ENCODE measurements around the gene PRSS2. TPM values are rescaled to one million over a fixed set of nuclear protein-coding genes. Genes with fewer than 3 reads are reported as not detected.

Gene PRSS2
- total and polyA plus RNA-seq, 9 of the 15 experiments (the other 6 are each of a cell fraction or from before 2014, with no cell fraction given) = 1.3 to 23.9 (median 3.8) TPM

GRCh38 chr7:142772673-142773072 is 1.9 kb downstream of the PRSS2 start (continued):
- TF ChIP-seq ZNF174 (CRISPR knock-in tag; IDR thresholded peaks at IDR 0.05) (no peak), PPARD (CRISPR knock-in tag; IDR thresholded peaks at IDR 0.05) (no peak), MAFK (IDR thresholded peaks at IDR 0.05; ENCODE audit: low read length) (no peak)
- TF ChIP-seq, protein P1, sequence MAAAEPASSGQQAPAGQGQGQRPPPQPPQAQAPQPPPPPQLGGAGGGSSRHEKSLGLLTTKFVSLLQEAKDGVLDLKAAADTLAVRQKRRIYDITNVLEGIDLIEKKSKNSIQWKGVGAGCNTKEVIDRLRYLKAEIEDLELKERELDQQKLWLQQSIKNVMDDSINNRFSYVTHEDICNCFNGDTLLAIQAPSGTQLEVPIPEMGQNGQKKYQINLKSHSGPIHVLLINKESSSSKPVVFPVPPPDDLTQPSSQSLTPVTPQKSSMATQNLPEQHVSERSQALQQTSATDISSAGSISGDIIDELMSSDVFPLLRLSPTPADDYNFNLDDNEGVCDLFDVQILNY (CRISPR knock-in tag; IDR thresholded peaks at IDR 0.05) = no peak

DNA sequence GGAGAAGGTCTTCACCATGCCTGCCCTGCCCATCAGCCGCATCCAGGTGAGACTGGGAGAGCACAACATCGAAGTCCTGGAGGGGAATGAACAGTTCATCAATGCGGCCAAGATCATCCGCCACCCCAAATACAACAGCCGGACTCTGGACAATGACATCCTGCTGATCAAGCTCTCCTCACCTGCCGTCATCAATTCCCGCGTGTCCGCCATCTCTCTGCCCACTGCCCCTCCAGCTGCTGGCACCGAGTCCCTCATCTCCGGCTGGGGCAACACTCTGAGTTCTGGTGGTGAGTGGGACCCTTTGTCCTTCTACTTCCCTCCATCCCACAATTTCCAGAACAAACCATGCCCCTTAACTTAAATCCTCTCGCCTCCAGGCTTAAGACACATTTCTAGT is 2.5 kb downstream of the PRSS2 start:
- no peaks in the 10 kb centered on the region for H3K36me3 ChIP-seq (ENCODE audit: control insufficient read depth, insufficient read depth, low read length)
- no peak overlapping the region for H3K27ac ChIP-seq (ENCODE audit: extremely low read depth, low read depth, low read length)
- no peak for ATAC-seq
- BruUV-seq (replicated peaks) = no TSS peak
- no peaks in the 10 kb centered on the region for H3K9me3 ChIP-seq (replicated peaks; ENCODE audit: control insufficient read depth, insufficient read depth, low read depth, low read length)
- H3K9me1 ChIP-seq (ENCODE audit: control insufficient read depth, insufficient read depth, low read length) = no peaks in the 10 kb centered on the region
- peaks cover 0 to 31% of the 10 kb centered on the region in 2 experiments; a peak in 3 of 5 replicates for H3K27me3 ChIP-seq (ENCODE audit: control insufficient read depth in 2 of 2, insufficient read depth in 2 of 2, low read length in 2 of 2)
- no peak overlapping the region for H2AFZ ChIP-seq (ENCODE audit: low read depth, low read length)
- no peak overlapping the region for H3K9ac ChIP-seq (ENCODE audit: insufficient read depth in 1 of 2, low read depth in 2 of 2, low read length in 2 of 2)
- H4K20me1 ChIP-seq (replicated peaks; ENCODE audit: control insufficient read depth, insufficient read depth, low read length) = no peaks in the 10 kb centered on the region; the same call in 1 of the 2 replicates
- WGBS (ENCODE audit: insufficient coverage, low coverage, missing lambda C conversion rate) = 2% methylated on average over 12 of the region's 12 CpGs
- ChIA-PET POLR2A (interaction anchor here (0.5 kb wide), 1 partner anchor 418 kb away, joined by 5 read pairs; no protein-coding TSS in a partner anchor), CTCF (ENCODE audit: low intra/inter-chr PET ratio) (no interaction called here)
- no peaks in the 10 kb centered on the region; a peak in 1 of 5 replicates for H3K4me1 ChIP-seq (replicated peaks in 1 of 2; ENCODE audit: control insufficient read depth in 2 of 2, insufficient read depth in 2 of 2, low read length in 2 of 2)
- H3K4me3 ChIP-seq = no peak overlapping the region
- DNase-seq (ENCODE audit: extremely low read depth in 1 of 4, low spot score in 3 of 4) = no peak
- no peak for FAIRE-seq
- in situ Hi-C loops (cut with MboI) = no loop called here
- H3K4me2 ChIP-seq (ENCODE audit: insufficient read depth, low read length) = no peak overlapping the region
- intact Hi-C loops (cut with micrococcal nuclease) = no loop called here
- H3K79me2 ChIP-seq (ENCODE audit: control insufficient read depth, insufficient read depth, low read length) = no peaks in the 10 kb centered on the region
- no peak for TF ChIP-seq ZZZ3 (IDR thresholded peaks at IDR 0.05)
- TF ChIP-seq, protein P2, sequence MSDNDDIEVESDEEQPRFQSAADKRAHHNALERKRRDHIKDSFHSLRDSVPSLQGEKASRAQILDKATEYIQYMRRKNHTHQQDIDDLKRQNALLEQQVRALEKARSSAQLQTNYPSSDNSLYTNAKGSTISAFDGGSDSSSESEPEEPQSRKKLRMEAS (CRISPR knock-in tag; IDR thresholded peaks at IDR 0.05) = no peak
- TF ChIP-seq TCF15 (CRISPR knock-in tag; IDR thresholded peaks at IDR 0.05) = no peak
- no peak for TF ChIP-seq HMG20A (CRISPR knock-in tag; conservative IDR thresholded peaks at IDR 0.05)
- no peak for TF ChIP-seq RBM34 (IDR thresholded peaks at IDR 0.05; ENCODE audit: borderline replicate concordance, insufficient read depth, low read length)
- no peak for TF ChIP-seq KDM4B (IDR thresholded peaks at IDR 0.05; ENCODE audit: borderline replicate concordance in 2 of 2, low read depth in 1 of 2)
- no peak for TF ChIP-seq ZBTB9 (CRISPR knock-in tag; IDR thresholded peaks at IDR 0.05)
- TF ChIP-seq CBFA2T2 (conservative IDR thresholded peaks at IDR 0.05) = no peak
- no peak for TF ChIP-seq HSF4 (CRISPR knock-in tag; IDR thresholded peaks at IDR 0.05; ENCODE audit: borderline replicate concordance)
- no peak for TF ChIP-seq E4F1 (CRISPR knock-in tag; IDR thresholded peaks at IDR 0.05; ENCODE audit: borderline replicate concordance)
- no peak for TF ChIP-seq SAFB (IDR thresholded peaks at IDR 0.05; ENCODE audit: borderline replicate concordance, low read depth, low read length)
- TF ChIP-seq NFYB (IDR thresholded peaks at IDR 0.05; ENCODE audit: extremely low read depth, insufficient read length) = no peak

All from K562 (cell line).